Upper lobe of right lung (tissue), 1 donor: ENCODE measurements around the gene KRABD2. TPM values are rescaled to one million over a fixed set of nuclear protein-coding genes. Genes with fewer than 3 reads are reported as not detected.
A peak's percentile ranks its signal among the peaks of the same experiment; 100 is the strongest.

Source experiments
- ATAC-seq: fragments of 200-7000 bp; cut with Tn5 transposase; one replicate; pipeline ENCODE4 v1.9.1; 2020; ENCODE audit warnings: mild to moderate bottlenecking, moderate library complexity
- DNase-seq: peaks from one replicate; pipeline ENCODE4 v3.0.0-alpha.2; 2020
- H3K27ac ChIP-seq: fragments of 200-600 bp; one replicate; pipeline ENCODE4 v1.8.0; 2022
- H3K27me3 ChIP-seq: fragments of 200-600 bp; one replicate; pipeline ENCODE4 v1.8.0; 2022; ENCODE audit warnings: mild to moderate bottlenecking
- H3K36me3 ChIP-seq: fragments of 200-600 bp; one replicate; pipeline ENCODE4 v1.8.0; 2022
- H3K4me1 ChIP-seq: fragments of 200-600 bp; one replicate; pipeline ENCODE4 v1.8.0; 2022
- H3K4me3 ChIP-seq: fragments of 200-600 bp; one replicate; pipeline ENCODE4 v1.8.0; 2022; ENCODE audit warnings: mild to moderate bottlenecking
- H3K9me3 ChIP-seq: fragments of 200-600 bp; one replicate; pipeline ENCODE4 v1.8.0; 2022
- CTCF ChIP-seq: fragments of 200-600 bp; IDR thresholded peaks from one replicate; pipeline ENCODE4 v1.8.0; 2022; ENCODE audit warnings: antibody characterized with exemption
- intact Hi-C: fragments of 100-400 bp; cut with DNase I; formaldehyde crosslinking; loops from one replicate; pipeline ENCODE4 v1.11.0; 2022
- total RNA-seq: library from RNA; stranded (reverse); fragmentation: NEBNext Ultra II Directional; extraction: Animal tissue kit (Norgen Biotek cat#: 25700); gene quantifications from one replicate; pipeline ENCODE4 v1.2.1, GENCODE V29; 2021
- donor health status: DM: no; HTN: yes; CAD: no; lungs with severe emphysema.

KRABD2 gene

GRCh38 chr17:8333281-8333680, 43.2 kb downstream of the KRABD2 start:
- H3K9me3 ChIP-seq: no peaks in the 10 kb centered on the region
- H3K27me3 ChIP-seq: no peaks in the 10 kb centered on the region
- no peak for DNase-seq
- intact Hi-C loops: no loop called here
- H3K27ac ChIP-seq: no peak overlapping the region
- TF ChIP-seq CTCF: no peak
- no peak overlapping the region for H3K4me3 ChIP-seq
- ATAC-seq: no peak
- no peaks in the 10 kb centered on the region for H3K4me1 ChIP-seq
- H3K36me3 ChIP-seq: no peaks in the 10 kb centered on the region

DNA sequence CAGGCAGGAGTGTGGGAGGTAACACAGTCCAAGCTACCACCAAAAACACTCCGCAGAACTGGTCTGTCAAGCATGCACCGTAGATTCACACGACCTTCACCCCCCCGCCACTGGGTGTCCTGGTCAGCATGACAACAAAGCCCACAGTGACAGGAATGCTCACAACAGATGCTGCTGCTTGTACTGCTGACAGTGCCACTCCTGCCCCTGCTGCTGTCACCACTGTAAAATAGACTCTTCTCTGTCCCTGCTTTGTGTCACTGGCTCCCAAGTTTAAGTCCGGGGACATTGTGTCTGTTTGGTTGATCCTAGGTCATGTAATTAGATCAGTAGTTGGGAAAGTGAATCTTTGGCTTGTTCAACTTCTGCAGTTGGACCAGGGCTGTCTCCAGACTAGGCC, 43.8 kb downstream of the KRABD2 start:
- DNase-seq: no peak
- intact Hi-C loops: no loop called here
- peak; percentile 39 for ATAC-seq

DNA sequence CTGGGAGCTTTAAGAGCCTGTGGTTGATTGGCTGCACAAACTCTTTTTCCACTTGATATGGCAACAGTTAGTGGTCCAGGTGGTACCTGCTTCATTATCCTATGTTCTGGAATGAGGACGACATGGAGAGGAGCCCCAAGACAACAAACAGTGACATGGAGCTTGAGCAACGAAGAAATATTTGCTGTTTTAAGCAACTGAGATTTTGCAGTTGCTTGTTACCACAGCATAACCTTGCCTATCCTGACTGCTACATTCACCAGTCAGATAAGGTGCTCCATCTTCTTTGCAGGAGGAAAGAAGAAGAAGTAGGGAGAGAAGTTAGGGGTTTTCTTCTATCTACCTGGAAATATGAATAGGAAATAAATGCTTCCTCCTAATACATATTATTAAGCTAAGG, 44.4 kb downstream of the KRABD2 start:
- DNase-seq: no peak
- intact Hi-C loops: no loop called here

More for the DNA sequence above, 43.8 kb downstream of the KRABD2 start:
- Histone ChIP-seq H3K4me3 (no peak overlapping the region), H3K4me1 (no peaks in the 10 kb centered on the region), H3K36me3 (no peaks in the 10 kb centered on the region), H3K27ac (no peak overlapping the region), H3K27me3 (no peaks in the 10 kb centered on the region), H3K9me3 (no peaks in the 10 kb centered on the region)
- no peak for TF ChIP-seq CTCF

DNA sequence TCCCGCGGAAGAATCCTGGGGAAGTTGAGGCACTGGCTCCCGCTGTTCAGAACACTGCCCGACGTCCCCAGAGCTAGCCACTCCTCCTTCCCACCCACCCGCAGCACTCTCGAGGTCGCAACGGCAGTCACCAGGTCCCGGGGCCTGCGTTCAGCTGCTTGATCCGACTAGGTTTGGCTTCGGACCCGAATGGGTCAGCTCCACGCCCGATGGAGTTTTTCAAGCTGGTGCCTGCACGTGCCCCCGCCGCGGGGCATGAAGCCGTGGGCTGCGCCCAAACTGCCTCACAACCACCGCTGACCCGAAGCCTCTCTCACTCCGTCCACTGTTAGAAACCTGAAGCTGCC, 49.2 kb downstream of the KRABD2 start:
- DNase-seq (no peak), ATAC-seq (peak; percentile 35)
- intact Hi-C loops: no loop called here
- Histone ChIP-seq H3K4me1 (peaks cover 14% of the 10 kb centered on the region), H3K36me3 (no peaks in the 10 kb centered on the region), H3K4me3 (peak overlapping the region; percentile 57), H3K9me3 (no peaks in the 10 kb centered on the region), H3K27ac (peak overlapping the region; percentile 70), H3K27me3 (peaks cover 5% of the 10 kb centered on the region)
- TF ChIP-seq CTCF: no peak

More for the DNA sequence above, 44.4 kb downstream of the KRABD2 start:
- no peak for ATAC-seq
- Histone ChIP-seq H3K27me3 (peaks cover under 1% of the 10 kb centered on the region), H3K9me3 (no peaks in the 10 kb centered on the region), H3K36me3 (no peaks in the 10 kb centered on the region), H3K4me1 (peaks cover 4% of the 10 kb centered on the region), H3K27ac (no peak overlapping the region), H3K4me3 (no peak overlapping the region)
- no peak for TF ChIP-seq CTCF

Other genes with a start within 250 kb of the KRABD2 start
- gene PER1, start 224.3 kb downstream of the KRABD2 start, total RNA-seq: 350 TPM
- 78.1 TPM for gene VAMP2, start 213.8 kb downstream of the KRABD2 start, total RNA-seq
- 9.3 TPM for gene TMEM107, start 200.3 kb downstream of the KRABD2 start, total RNA-seq
- gene BORCS6, start 186.5 kb downstream of the KRABD2 start, total RNA-seq: 7.8 TPM
- 1.4 TPM for gene AURKB, start 166.1 kb downstream of the KRABD2 start, total RNA-seq
- gene CTC1, start 128.6 kb downstream of the KRABD2 start, total RNA-seq: 57.1 TPM
- 28.3 TPM for gene PFAS, start 127.4 kb downstream of the KRABD2 start, total RNA-seq
- gene RANGRF, start 88.0 kb downstream of the KRABD2 start, total RNA-seq: 31.0 TPM
- gene SLC25A35, start 81.3 kb downstream of the KRABD2 start, total RNA-seq: 7.4 TPM
- 29.9 TPM for gene ARHGEF15, start 66.5 kb downstream of the KRABD2 start, total RNA-seq
- not detected for gene ODF4, start 36.9 kb downstream of the KRABD2 start, total RNA-seq
- gene RPL26, start 6.5 kb upstream of the KRABD2 start, total RNA-seq: 1,173 TPM
- not detected for gene RNF222, start 21.1 kb upstream of the KRABD2 start, total RNA-seq
- 80.6 TPM for gene NDEL1, start 59.2 kb upstream of the KRABD2 start, total RNA-seq